HEK293 (cell line): ENCODE data around the gene GTF2F1.

Source experiments
- AEBP2 ChIP-seq: fragments of 450-650 bp; formaldehyde crosslinking; IDR thresholded peaks from 2 replicates; pipeline ENCODE4 v1.5.1; 2016; ENCODE audit warnings: missing biosample characterization, missing genetic modification characterization, borderline replicate concordance
- BCL6B ChIP-seq: fragments of 450-650 bp; formaldehyde crosslinking; IDR thresholded peaks from 2 replicates; pipeline ENCODE4 v1.5.1; 2017; ENCODE audit warnings: missing biosample characterization, missing genetic modification characterization
- ELK4 ChIP-seq: IDR thresholded peaks from 2 replicates; pipeline ENCODE4 v1.6.1; 2011; ENCODE audit warnings: mild to moderate bottlenecking, low read depth, low read length, borderline replicate concordance
- GLI4 ChIP-seq: fragments of 450-650 bp; formaldehyde crosslinking; IDR thresholded peaks from 2 replicates; pipeline ENCODE4 v1.5.1; 2016; ENCODE audit warnings: missing biosample characterization, missing genetic modification characterization
- GLIS1 ChIP-seq: fragments of 450-650 bp; formaldehyde crosslinking; IDR thresholded peaks from 2 replicates; pipeline ENCODE4 v1.5.1; 2016; ENCODE audit warnings: missing biosample characterization, missing genetic modification characterization
- GLIS2 ChIP-seq: fragments of 450-650 bp; formaldehyde crosslinking; IDR thresholded peaks from 2 replicates; pipeline ENCODE4 v1.5.1; 2016; ENCODE audit warnings: missing biosample characterization, missing genetic modification characterization
- KLF1 ChIP-seq: fragments of 450-650 bp; formaldehyde crosslinking; IDR thresholded peaks from 2 replicates; pipeline ENCODE4 v1.5.1; 2016; ENCODE audit warnings: missing biosample characterization, missing genetic modification characterization
- KLF8 ChIP-seq: fragments of 450-650 bp; formaldehyde crosslinking; IDR thresholded peaks from 2 replicates; pipeline ENCODE4 v1.5.1; 2016; ENCODE audit warnings: missing biosample characterization, missing genetic modification characterization
- KLF9 ChIP-seq: fragments of 450-650 bp; formaldehyde crosslinking; IDR thresholded peaks from 2 replicates; pipeline ENCODE4 v1.5.1; 2016; ENCODE audit warnings: missing biosample characterization, missing genetic modification characterization, low read depth
- PRDM1 ChIP-seq: fragments of 450-650 bp; formaldehyde crosslinking; IDR thresholded peaks from 2 replicates; pipeline ENCODE4; 2016; ENCODE audit warnings: missing biosample characterization, missing genetic modification characterization
- PRDM10 ChIP-seq: fragments of 450-650 bp; formaldehyde crosslinking; IDR thresholded peaks from 2 replicates; pipeline ENCODE4 v1.5.1; 2016; ENCODE audit warnings: missing biosample characterization, missing genetic modification characterization
- SP2 ChIP-seq: fragments of 450-650 bp; formaldehyde crosslinking; IDR thresholded peaks from 2 replicates; pipeline ENCODE4 v1.5.1; 2016; ENCODE audit warnings: missing biosample characterization, missing genetic modification characterization
- ZBTB11 ChIP-seq: fragments of 450-650 bp; formaldehyde crosslinking; conservative IDR thresholded peaks from 2 replicates; pipeline ENCODE4 v1.5.1; 2016; ENCODE audit warnings: low read depth, missing biosample characterization, missing genetic modification characterization
- ZEB2 ChIP-seq: fragments of 450-650 bp; formaldehyde crosslinking; IDR thresholded peaks from 2 replicates; pipeline ENCODE4 v1.5.1; 2016; ENCODE audit warnings: missing biosample characterization, missing genetic modification characterization
- ZFP37 ChIP-seq: fragments of 450-650 bp; formaldehyde crosslinking; IDR thresholded peaks from 2 replicates; pipeline ENCODE4 v1.5.1; 2016; ENCODE audit warnings: missing biosample characterization, missing genetic modification characterization
- ZNF202 ChIP-seq: fragments of 450-650 bp; formaldehyde crosslinking; IDR thresholded peaks from 2 replicates; pipeline ENCODE4 v1.5.1; 2016; ENCODE audit warnings: missing biosample characterization, missing genetic modification characterization, borderline replicate concordance
- ZNF248 ChIP-seq: fragments of 450-650 bp; formaldehyde crosslinking; IDR thresholded peaks from 2 replicates; pipeline ENCODE4 v1.5.1; 2017; ENCODE audit warnings: missing biosample characterization, missing genetic modification characterization
- ZNF335 ChIP-seq: fragments of 450-650 bp; formaldehyde crosslinking; conservative IDR thresholded peaks from 2 replicates; pipeline ENCODE4 v1.5.1; 2016; ENCODE audit warnings: missing biosample characterization, missing genetic modification characterization
- ZNF398 ChIP-seq: fragments of 450-650 bp; formaldehyde crosslinking; IDR thresholded peaks from 2 replicates; pipeline ENCODE4 v1.5.1; 2017; ENCODE audit warnings: missing biosample characterization, missing genetic modification characterization
- ZNF423 ChIP-seq: fragments of 450-650 bp; formaldehyde crosslinking; IDR thresholded peaks from 2 replicates; pipeline ENCODE4 v1.5.1; 2016; ENCODE audit warnings: missing biosample characterization, missing genetic modification characterization
- ZNF561 ChIP-seq: fragments of 450-650 bp; IDR thresholded peaks from 2 replicates; pipeline ENCODE4 v1.5.1; 2018; ENCODE audit warnings: missing biosample characterization, missing genetic modification characterization, borderline replicate concordance
- ZNF701 ChIP-seq: fragments of 450-650 bp; formaldehyde crosslinking; IDR thresholded peaks from 2 replicates; pipeline ENCODE4 v1.5.1; 2016; ENCODE audit warnings: missing biosample characterization, missing genetic modification characterization
- ZNF792 ChIP-seq: fragments of 450-650 bp; formaldehyde crosslinking; IDR thresholded peaks from 2 replicates; pipeline ENCODE4 v1.5.1; 2016; ENCODE audit warnings: missing biosample characterization, missing genetic modification characterization
- ZSCAN4 ChIP-seq: fragments of 450-650 bp; formaldehyde crosslinking; IDR thresholded peaks from 2 replicates; pipeline ENCODE4 v1.5.1; 2017; ENCODE audit warnings: missing biosample characterization, missing genetic modification characterization

GTF2F1 gene

GRCh38 chr19:6393074-6393982, at the start of gene GTF2F1 (continued):
- TF ChIP-seq ZNF423 (tag by site-specific recombination) (no peak), KLF8 (tag by site-specific recombination) (peak; percentile 89), PRDM10 (tag by site-specific recombination) (peak; percentile 97), ZNF398 (tag by site-specific recombination) (peak; percentile 87), KLF9 (peak; percentile 68), ZNF248 (tag by site-specific recombination) (no peak), AEBP2 (tag by site-specific recombination) (no peak), ZNF561 (tag by site-specific recombination) (0 out of 2 replicates have a peak, but pooled peaks have one; percentile 15), ZSCAN4 (no peak), GLIS2 (tag by site-specific recombination) (peak; percentile 97), BCL6B (no peak), ZNF701 (tag by site-specific recombination) (peak; percentile 42; the same call in 1 of the 2 replicates), ZFP37 (tag by site-specific recombination) (no peak), ZNF792 (tag by site-specific recombination) (no peak), ZEB2 (tag by site-specific recombination) (0 out of 2 replicates have a peak, but pooled peaks have one; percentile 41), ELK4 (no peak), SP2 (tag by site-specific recombination) (peak; percentile 77), KLF1 (tag by site-specific recombination) (peak; percentile 61; the same call in 1 of the 2 replicates), GLIS1 (tag by site-specific recombination) (peak; percentile 94), PRDM1 (tag by site-specific recombination) (no peak), ZBTB11 (tag by site-specific recombination) (peak; percentile 89), ZNF335 (tag by site-specific recombination) (peak; percentile 95), GLI4 (tag by site-specific recombination) (peak; percentile 78; the same call in 1 of the 2 replicates), ZNF202 (tag by site-specific recombination) (no peak)
